OCI-LY1 (cell line): ENCODE results near the gene KCNK2.

Source experiments
- H2AFZ ChIP-seq: fragments of 200-600 bp; sonication (generic), shearing (Covaris generic); 2 replicates; pipeline ENCODE4 v1.6.0; 2014; ENCODE audit warnings: antibody characterized with exemption, mild to moderate bottlenecking, low read length
- H3F3A ChIP-seq: fragments of 200-600 bp; sonication (generic), shearing (Covaris generic); 2 replicates; pipeline ENCODE4 v1.6.0; 2014; ENCODE audit warnings: mild to moderate bottlenecking, antibody characterized with exemption, low read length, moderate library complexity; ENCODE audit not compliant: insufficient read depth
- H3K27ac ChIP-seq: fragments of 200-600 bp; sonication (generic); 2 replicates; pipeline ENCODE4 v1.5.1; 2014; ENCODE audit warnings: low read length, mixed run types, mild to moderate bottlenecking, low read depth; ENCODE audit not compliant: poor library complexity, severe bottlenecking
- H3K27me3 ChIP-seq: fragments of 200-600 bp; sonication (generic); 2 replicates; pipeline ENCODE4 v1.6.0; 2014; ENCODE audit warnings: antibody characterized with exemption, mild to moderate bottlenecking, low read length, moderate library complexity; ENCODE audit not compliant: insufficient read depth
- H3K36me3 ChIP-seq: fragments of 200-600 bp; sonication (generic); 2 replicates; pipeline ENCODE4 v1.6.1; 2014; ENCODE audit warnings: mild to moderate bottlenecking, antibody characterized with exemption, low read length, moderate library complexity, mixed read lengths; ENCODE audit not compliant: insufficient read depth
- H3K4me1 ChIP-seq: fragments of 200-600 bp; sonication (generic); 2 replicates; pipeline ENCODE4 v1.5.1; 2014; ENCODE audit warnings: mild to moderate bottlenecking, low read length, moderate library complexity; ENCODE audit not compliant: insufficient read depth, severe bottlenecking
- H3K4me2 ChIP-seq: fragments of 200-600 bp; sonication (generic), shearing (Covaris generic); 2 replicates; pipeline ENCODE4 v1.6.1; 2014; ENCODE audit warnings: low read length
- H3K4me3 ChIP-seq: fragments of 200-600 bp; sonication (generic); 2 replicates; pipeline ENCODE4 v1.5.1; 2014; ENCODE audit warnings: low read length, low read depth, mild to moderate bottlenecking, mixed read lengths; ENCODE audit not compliant: poor library complexity, severe bottlenecking
- H3K79me2 ChIP-seq: fragments of 200-600 bp; shearing (Covaris generic); 2 replicates; pipeline ENCODE4 v1.6.1; 2016; ENCODE audit warnings: mixed run types, low read length, mixed read lengths; ENCODE audit not compliant: insufficient read depth
- H3K9ac ChIP-seq: fragments of 200-600 bp; sonication (generic), shearing (Covaris generic); 2 replicates; pipeline ENCODE4 v1.6.1; 2014; ENCODE audit warnings: mild to moderate bottlenecking, low read length, mixed read lengths
- H3K9me2 ChIP-seq: fragments of 200-600 bp; sonication (generic), shearing (Covaris generic); 2 replicates; pipeline ENCODE4 v1.6.1; 2014; ENCODE audit warnings: low read depth, mild to moderate bottlenecking, low read length, mixed read lengths
- H3K9me3 ChIP-seq: fragments of 200-600 bp; shearing (Covaris generic); 2 replicates; pipeline ENCODE4 v1.6.1; 2014; ENCODE audit warnings: low read length, mixed read lengths
- H4K20me1 ChIP-seq: fragments of 200-600 bp; sonication (generic), shearing (Covaris generic); 2 replicates; pipeline ENCODE4 v1.6.0; 2016; ENCODE audit warnings: mild to moderate bottlenecking, low read length; ENCODE audit not compliant: insufficient read depth
- CTCF ChIP-seq: fragments of 200-600 bp; sonication (generic), shearing (Covaris generic); IDR thresholded peaks from 2 replicates; pipeline ENCODE4 v1.5.1; 2017; ENCODE audit warnings: mild to moderate bottlenecking, antibody characterized with exemption, low read length, moderate library complexity, mixed read lengths
- EZH2 ChIP-seq: fragments of 200-600 bp; sonication (generic), shearing (Covaris generic); IDR thresholded peaks from 2 replicates; pipeline ENCODE4 v1.8.0; 2017; ENCODE audit warnings: borderline replicate concordance, mixed run types, mild to moderate bottlenecking, antibody characterized with exemption, low read length, moderate library complexity, mixed read lengths

Gene KCNK2

GRCh38 chr1:215094381-215094780 lies 11.8 kb downstream of the KCNK2 start:
- no peaks in the 10 kb centered on the region for H3K79me2 ChIP-seq
- no peaks in the 10 kb centered on the region for H3K4me1 ChIP-seq
- no peaks in the 10 kb centered on the region for H4K20me1 ChIP-seq
- H3K4me2 ChIP-seq = no peak overlapping the region
- no peaks in the 10 kb centered on the region for H3K9me3 ChIP-seq
- H3K9me2 ChIP-seq = no peaks in the 10 kb centered on the region
- H3K9ac ChIP-seq = no peak overlapping the region
- no peak overlapping the region for H2AFZ ChIP-seq
- H3K27me3 ChIP-seq = no peaks in the 10 kb centered on the region
- no peaks in the 10 kb centered on the region for H3F3A ChIP-seq
- H3K36me3 ChIP-seq = no peaks in the 10 kb centered on the region
- no peak overlapping the region for H3K4me3 ChIP-seq
- no peak for TF ChIP-seq CTCF
- TF ChIP-seq EZH2 = no peak
- H3K27ac ChIP-seq = no peak overlapping the region

- Histone ChIP-seq H3K9me2 (no peaks in the 10 kb centered on the region), H3K36me3 (no peaks in the 10 kb centered on the region), H3K4me3 (no peak overlapping the region), H3F3A (no peaks in the 10 kb centered on the region), H3K4me1 (no peaks in the 10 kb centered on the region), H3K4me2 (no peak overlapping the region), H2AFZ (no peak overlapping the region), H3K79me2 (no peaks in the 10 kb centered on the region), H3K27ac (no peak overlapping the region), H3K9me3 (no peaks in the 10 kb centered on the region), H4K20me1 (no peaks in the 10 kb centered on the region), H3K27me3 (no peaks in the 10 kb centered on the region), H3K9ac (no peak overlapping the region)
- no peak for TF ChIP-seq EZH2
- no peak for TF ChIP-seq CTCF
Measured at GRCh38 chr1:215095524-215095923, 13.0 kb downstream of the KCNK2 start.

- no peaks in the 10 kb centered on the region; the same call in 1 of the 2 replicates for H4K20me1 ChIP-seq
- H3K27me3 ChIP-seq = no peaks in the 10 kb centered on the region
- no peak overlapping the region for H3K4me2 ChIP-seq
- H3F3A ChIP-seq = no peaks in the 10 kb centered on the region
- no peaks in the 10 kb centered on the region for H3K9me2 ChIP-seq
- no peaks in the 10 kb centered on the region for H3K9me3 ChIP-seq
- no peak overlapping the region for H3K9ac ChIP-seq
- H3K4me1 ChIP-seq = no peaks in the 10 kb centered on the region
- no peak overlapping the region for H3K27ac ChIP-seq
- H3K79me2 ChIP-seq = no peaks in the 10 kb centered on the region
- TF ChIP-seq CTCF (no peak), EZH2 (no peak)
- H3K36me3 ChIP-seq = no peaks in the 10 kb centered on the region
- H3K4me3 ChIP-seq = no peak overlapping the region
- no peak overlapping the region for H2AFZ ChIP-seq
Measured at GRCh38 chr1:215101511-215101910, 19.0 kb downstream of the KCNK2 start.
